ENCODE results near the gene UNC93A.
"Not testable (repeated sequence)": the region's sequence is repeated elsewhere in the genome, so short reads cannot be mapped to it uniquely, and the experiment has no call there.

The UNC93A gene

DNA sequence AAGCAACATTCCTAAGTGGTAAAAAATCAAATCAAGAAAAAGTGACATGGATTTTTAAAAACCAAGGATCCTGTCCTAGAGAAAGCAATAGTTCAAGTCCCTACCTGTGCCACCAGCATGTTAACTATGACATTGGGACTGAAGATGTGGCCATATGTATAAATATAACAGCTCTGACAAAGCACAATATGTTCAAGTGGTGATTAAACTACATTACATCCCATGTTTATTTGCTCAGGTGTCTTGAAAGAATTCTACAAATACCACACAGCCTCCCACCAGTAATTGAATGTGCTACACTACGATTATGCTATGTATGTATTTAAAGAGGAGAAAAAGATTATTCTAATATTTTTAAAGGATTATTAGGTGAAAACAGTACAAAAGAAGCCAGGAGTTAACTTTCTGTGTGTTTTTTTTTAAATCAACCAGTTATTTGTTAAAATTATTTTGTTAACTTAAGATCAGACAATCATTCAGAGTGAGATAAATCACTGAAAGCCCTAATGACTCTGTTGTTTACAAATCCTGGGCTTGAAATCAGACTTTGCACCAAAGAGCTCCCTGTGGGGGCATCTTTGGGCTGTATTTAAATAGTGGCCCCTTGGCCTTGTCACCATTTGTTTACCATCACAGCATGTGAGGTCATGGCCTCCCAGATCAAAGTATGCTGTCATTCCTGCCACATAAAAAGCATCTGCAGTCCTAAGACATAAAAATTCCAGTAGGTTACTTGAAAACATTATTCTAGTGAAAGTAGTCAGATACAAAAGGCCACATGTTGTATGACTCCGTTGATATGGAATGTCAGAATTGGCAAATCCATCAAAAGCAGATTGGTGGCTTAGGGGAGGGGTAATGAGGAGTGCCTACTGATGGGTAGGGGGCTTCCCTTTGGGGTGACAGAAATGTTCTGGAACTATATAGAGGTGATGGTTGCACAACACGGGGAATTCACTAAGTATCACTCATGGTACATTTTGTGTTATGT lies 50.8 kb downstream of the UNC93A start:
- no peak for DNase-seq (ENCODE audit: low read depth)

DNA sequence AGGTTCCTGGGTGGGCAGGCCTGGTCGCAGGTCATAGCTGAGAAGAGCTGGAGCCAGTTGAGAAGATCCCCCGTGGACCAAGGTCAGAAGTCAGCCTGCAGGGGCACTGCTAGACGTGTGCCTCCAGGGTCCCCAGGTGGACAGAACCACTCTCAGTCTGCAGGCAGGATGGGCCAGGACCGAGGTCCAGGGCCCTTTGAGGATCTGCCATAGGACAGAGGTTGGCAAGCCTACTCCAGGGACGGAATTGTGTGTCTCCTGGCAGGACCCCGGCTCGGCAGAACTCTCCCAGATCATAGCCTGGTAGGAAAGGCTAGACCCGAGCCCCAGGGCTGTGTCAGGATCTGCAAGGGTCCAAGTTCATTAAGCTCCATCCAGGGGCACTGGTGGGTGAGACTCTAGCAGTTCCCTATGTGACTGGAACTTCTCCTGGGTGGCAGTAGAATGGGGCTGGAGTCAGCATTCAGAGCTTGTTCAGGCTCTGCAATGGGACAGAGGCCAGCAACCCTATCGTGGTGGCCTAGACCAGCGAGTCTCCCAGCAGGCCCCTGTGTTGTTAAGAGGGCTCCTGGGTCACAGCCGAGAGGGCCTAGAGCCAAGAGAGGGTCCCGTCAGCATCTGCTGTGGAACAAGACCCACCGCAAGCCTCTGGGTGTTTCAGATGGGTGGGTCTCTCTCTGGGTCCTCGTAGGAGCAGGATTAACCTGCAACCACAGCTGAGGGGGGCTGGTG lies 51.9 kb downstream of the UNC93A start:
- DNase-seq (ENCODE audit: low read depth): no peak

DNA sequence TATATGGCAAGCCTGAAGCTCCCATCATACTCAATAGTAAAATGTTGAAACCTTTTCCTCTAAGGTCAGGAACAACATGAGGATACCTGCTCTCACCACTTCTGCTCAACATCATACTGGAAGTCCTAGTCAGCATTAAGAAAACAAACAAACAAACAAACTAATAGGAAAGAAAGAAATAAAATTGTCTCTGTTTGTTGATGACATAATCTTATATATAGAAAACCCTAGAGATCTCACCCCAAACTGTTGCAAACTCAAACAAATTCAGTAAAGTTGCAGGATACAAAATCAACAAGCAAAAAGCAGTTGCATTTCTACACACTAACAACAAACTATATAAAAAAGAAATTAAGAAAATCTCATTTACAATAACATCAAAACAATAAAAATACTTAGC lies 54.2 kb downstream of the UNC93A start:
- DNase-seq (ENCODE audit: low read depth): no peak

DNA sequence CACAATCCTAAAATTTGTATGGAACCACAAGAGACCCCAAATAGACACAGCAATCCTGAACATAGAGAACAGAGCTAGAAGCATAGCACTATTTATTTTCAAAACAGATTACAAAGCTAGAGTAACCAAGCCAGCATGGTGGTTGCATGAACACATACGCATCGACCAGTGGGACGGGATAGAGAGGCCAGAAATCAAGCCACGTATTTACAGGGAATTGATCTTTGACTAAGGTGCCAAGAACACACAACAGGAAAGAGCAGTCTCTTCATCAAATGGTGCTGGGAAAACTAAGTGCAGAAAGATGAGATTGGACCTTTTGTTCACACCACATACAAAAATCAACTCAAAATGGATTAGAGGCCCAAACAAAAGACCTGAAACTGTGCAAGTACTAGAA lies 54.8 kb downstream of the UNC93A start:
- DNase-seq (ENCODE audit: low read depth): no peak

DNA sequence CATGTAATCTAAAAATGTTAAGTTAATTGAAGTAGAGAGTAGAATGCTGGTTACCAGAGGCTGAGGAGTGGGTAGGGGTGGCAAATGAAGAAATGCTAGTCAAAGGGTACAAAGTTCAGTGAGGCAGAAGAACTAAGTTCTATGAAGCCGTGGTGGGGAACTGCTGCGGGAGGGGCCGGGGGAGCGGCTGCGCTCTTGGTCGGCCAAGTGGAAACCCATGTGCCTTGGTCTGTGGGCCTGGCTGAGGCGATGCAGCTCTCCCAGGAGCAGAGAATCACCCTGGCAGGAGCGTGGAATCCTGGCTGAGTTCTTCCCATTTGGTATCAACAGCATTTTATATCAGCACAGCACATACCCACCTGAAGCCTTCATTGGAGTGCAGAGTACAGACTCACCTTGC lies 56.1 kb downstream of the UNC93A start:
- no peak for DNase-seq (ENCODE audit: low read depth)

DNA sequence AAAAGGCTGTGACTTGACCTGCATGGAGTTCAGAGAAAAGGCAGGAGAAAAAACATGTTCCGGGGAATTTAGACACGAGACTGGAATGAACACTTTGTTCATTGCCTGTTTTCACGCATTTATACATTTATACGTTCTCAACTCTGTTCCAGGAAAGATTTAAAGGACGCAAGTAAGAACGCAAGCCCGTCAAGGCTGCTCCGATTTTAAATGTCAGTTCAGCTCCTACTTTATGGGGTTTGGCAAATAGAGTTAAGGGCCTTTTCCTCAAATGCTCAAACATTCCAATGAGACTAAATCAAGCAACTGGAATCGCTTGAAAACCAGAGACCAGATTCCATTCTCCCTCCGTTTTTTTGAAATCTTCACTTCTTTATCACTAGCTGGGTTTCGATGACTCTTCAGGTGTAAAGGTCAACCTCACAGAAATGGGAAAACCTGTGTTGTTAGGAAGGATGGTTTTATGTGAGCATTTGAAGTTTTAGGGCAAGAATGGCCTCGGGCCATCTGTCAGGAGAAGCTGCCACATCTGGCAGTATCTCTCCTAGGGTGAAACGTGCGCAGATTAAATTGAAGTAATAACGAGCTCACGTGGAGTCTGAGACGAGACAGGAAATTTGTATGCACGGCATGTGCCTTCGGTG lies 58.6 kb downstream of the UNC93A start:
- no peak for DNase-seq (ENCODE audit: low read depth)

DNA sequence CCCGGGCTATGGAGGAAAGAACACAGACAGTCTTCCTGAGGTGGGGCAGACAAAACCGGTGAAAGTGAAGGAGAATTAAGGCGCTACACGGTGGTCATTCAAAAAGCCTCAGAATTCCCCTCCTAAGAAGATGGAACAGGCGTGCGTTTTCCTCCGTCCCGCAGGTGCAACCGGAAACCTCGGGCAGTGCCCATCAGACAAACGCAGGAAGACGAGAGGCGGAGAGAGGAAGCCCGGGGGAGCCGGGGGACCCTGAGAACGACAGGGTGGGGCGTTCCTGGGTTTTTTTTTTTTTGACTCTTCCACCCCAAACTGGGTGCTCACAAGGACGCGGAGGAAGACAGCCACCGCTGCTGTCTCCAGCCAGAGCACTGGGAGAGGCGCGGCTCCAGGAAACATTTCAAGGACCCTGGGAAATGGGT lies 59.2 kb downstream of the UNC93A start:
- DNase-seq (ENCODE audit: low read depth): no peak

DNA sequence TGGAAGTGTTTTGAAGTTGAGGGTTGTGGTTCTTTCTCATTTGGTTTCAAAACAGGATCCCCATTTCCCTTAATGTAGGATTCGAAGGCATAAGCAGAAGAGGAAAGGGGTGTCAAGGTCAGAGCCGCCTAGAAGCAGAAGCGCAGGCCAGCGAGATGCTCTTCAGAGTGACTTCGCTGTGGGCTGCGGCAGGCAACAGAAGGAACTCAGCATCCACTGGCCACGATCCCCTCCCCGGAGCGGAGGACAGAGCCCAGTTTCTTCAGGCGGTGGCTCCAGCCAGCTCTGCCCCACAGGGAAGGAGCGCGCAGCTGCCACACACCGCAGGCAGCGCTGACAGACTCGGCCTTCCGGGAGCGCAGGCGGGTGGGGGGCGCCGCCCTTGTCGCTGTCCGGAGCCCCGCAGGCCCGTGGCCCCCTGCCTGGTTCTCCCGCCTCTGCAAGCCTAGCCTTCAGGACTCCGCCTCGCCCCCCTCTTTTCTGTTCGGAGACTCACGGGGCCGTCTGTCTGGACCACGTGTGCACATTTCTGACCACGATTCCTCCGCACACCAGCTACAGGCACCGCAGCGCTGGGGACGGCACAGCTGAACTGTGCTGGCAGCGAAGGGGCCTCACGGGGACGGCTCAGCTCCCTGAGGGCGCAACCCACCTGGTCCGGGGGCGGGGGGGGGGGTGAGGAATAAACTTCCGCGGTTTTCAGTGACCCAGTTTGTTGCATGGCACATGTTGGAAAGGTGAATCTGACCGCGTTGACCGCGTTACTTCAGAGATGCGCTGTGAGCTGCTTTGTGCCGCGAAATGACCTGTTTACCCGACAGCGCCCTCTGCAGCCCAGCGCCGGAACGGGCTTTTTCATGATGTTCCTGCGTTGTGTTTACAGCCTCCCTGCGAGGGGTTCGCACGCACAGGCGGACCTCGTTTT lies 59.9 kb downstream of the UNC93A start:
- no peak for DNase-seq (ENCODE audit: low read depth)

DNA sequence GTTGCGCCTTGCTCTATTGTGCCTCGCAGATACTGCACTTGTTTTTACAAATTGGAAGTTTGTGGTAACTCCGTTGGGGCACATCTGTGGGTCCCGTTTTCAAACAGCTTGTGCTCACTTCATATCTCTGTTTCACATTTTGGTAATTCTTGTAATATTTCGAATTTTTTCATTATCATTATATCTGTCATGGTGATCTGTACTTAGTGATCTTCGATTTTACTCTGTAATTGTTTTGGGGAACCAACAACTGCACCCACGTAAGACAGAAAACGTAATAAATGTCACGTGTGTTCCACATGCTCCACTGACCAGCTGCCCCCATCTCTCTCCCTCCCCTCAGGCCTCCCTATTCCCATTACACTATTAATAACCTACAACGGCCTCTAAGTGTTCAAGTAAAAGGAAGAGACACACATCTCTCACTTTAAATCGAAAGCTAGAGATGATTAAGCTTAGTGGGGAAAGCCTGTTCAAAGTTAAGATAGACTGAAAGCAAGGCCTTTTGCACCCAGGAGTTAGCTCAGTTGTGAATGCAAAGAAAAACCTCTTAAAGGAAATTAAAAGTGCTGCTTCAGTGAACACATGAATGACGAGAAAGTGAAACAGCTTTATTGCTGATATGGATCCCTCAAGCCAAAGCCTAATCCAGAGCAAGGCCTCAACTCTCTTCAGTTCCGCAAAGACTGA lies 60.7 kb downstream of the UNC93A start:
- DNase-seq (ENCODE audit: low read depth): no peak

DNA sequence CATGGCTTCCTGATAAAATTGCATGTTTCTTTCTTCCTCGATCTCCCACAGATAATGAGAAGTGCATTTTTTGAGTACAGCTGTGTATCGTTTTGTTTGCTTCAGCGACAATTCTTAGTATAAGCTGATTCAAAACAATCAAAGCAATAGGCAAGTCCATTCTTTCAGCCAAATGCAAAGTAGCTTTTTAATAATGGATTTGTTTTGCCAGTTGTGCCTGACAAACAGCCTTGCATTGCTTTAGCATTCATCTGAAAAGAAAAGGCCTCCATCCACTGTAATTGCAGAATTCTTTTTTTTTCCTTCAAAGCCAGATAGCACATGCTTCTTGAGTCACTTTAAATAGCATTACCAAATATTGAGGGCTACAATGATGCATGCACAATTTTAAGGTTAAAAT lies 65.8 kb downstream of the UNC93A start:
- no peak for DNase-seq (ENCODE audit: low read depth)

DNA sequence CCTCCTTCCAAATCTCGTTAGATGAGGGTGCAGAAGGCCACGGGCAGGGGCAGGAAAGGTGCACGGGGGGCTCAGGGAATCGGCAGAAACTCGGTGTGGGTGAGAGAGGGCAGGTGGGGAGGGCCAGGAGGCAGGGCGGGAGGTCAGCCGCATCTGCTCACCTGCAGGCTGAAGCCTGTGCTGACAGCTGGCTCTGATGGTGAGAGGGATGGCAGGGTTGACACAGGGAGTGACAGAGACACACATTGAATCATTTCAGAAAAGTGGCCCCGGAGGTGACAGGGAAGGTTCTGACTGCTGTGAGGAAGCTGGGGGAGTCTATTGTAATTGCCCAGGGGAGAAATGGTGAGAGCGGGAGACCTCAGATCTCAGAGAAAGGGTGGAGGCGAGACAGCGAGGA lies 67.3 kb downstream of the UNC93A start:
- DNase-seq (ENCODE audit: low read depth): not testable (repeated sequence)

DNA sequence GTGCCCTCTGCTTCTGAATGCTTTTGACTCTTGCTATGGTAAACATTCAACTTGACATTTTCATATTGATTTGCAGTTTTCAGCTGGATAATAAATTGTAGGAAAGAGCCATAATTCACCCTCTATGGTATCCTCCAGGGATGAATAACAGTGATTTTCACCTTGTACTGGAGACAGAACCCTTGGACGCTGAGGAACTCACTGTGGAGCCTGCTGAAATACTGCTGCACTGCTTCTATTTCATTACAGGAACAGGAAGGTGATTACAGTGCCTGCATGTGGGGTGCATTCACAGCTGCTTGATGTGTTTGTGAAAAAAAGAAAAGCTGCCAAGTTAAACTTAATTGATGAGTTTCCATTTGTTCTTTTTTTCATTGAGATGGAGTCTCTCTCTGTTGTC lies 70.1 kb downstream of the UNC93A start:
- not testable (repeated sequence) for DNase-seq (ENCODE audit: low read depth)

Data from EH (cell line).